ENCODE measurements around the gene ERCC8.
"Not testable (repeated sequence)": the region's sequence is repeated elsewhere in the genome, so short reads cannot be mapped to it uniquely, and the experiment has no call there.

ERCC8 gene

GRCh38 chr5:60903356-60903755 is 41.5 kb downstream of the ERCC8 start:
- DNase-seq: no peak

DNA sequence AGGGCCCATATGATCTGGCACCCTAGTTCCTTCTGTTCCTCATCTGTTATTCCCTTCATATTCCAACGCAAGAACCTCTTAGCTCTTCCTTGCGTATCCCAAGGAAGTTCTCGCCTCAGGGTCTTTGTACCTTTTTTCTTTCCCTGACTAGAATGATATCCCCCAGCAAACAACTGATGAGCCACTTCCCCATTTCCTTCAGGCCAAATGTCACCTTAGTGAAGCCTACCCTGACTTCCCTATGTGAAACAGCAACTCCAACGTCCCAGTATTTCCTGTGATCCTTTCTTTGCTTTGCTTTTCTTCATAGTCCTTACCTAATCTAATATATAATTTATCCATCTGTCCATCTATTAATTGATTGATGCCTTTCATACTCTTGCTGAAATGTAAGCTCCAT is 47.9 kb downstream of the ERCC8 start:
- DNase-seq: no peak

DNA sequence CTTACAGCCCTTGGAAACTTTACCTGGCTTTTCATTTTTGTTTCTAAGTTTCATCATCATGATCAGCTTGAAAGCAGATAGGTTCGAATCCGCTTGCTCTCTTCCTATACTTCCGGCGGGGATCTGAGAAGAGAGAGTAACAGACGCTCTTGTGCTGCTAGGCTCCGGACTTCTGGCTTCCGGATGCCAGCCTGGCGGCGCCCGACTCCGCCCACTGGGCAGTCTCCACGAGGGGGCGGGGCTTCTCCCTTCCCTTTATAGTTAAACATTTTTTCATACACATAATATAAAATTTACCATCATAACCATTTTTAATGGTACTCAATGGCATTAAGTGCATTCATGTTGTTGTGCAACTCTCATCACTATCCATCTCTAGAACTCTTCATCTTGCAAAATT is 51.3 kb downstream of the ERCC8 start:
- DNase-seq: no peak

GRCh38 chr5:60891667-60892066 is 53.2 kb downstream of the ERCC8 start:
- no peak for DNase-seq

GRCh38 chr5:60888359-60889061 is 56.4 kb downstream of the ERCC8 start:
- DNase-seq: no peak

GRCh38 chr5:60887746-60888145 is 57.1 kb downstream of the ERCC8 start:
- no peak for DNase-seq

DNA sequence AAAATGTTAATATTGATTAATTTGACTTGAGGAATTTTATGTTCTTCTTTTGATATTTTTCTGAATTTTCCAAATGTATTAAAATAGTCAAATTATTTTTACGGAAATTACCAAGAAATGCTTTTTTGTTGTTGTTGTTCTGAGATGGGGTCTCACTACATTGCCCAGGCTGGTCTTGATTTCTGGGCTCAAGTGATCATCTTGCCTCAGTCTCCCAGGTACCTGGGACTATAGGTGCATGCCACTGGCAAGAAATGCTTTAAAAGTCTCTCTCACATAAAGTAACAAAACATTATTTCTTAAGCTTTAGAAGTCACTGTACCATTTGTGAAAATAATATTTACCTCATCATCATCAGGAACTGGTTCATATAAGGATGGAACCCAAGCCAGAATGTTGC is 57.8 kb downstream of the ERCC8 start:
- DNase-seq: no peak

- DNase-seq: no peak
These were observed 58.7 kb downstream of the ERCC8 start for GRCh38 chr5:60886158-60886557.

- DNase-seq: no peak
These were observed 61.6 kb downstream of the ERCC8 start for GRCh38 chr5:60883229-60883628.

- DNase-seq: no peak
These were observed 72.0 kb downstream of the ERCC8 start for GRCh38 chr5:60872892-60873291.

- DNase-seq: no peak
These were observed 74.0 kb downstream of the ERCC8 start for GRCh38 chr5:60870857-60871256.

- not testable (repeated sequence) for DNase-seq
These were observed 84.3 kb downstream of the ERCC8 start for GRCh38 chr5:60860572-60860971.

- peak; percentile 30 for DNase-seq
These were observed 88.8 kb downstream of the ERCC8 start for GRCh38 chr5:60856066-60856465.

DNA sequence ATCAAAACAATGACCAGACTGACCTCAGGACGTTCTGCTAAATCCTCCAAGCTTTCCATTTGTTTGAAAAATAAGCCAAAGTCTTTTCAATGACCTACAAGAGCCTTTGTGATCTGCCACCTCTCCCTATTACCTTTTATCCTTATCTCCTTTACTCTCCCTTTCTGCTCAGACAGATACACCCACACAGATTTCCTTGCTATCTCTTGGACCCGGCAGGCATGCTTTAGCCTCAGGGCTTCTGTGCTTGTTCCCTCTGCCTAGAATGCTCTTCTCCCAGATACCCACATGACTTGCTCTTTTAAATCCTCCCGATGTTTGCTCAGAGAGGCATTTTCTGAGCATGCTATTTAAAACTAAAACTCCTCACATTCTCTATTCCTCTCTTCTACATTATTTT is 91.9 kb downstream of the ERCC8 start:
- no peak for DNase-seq

DNA sequence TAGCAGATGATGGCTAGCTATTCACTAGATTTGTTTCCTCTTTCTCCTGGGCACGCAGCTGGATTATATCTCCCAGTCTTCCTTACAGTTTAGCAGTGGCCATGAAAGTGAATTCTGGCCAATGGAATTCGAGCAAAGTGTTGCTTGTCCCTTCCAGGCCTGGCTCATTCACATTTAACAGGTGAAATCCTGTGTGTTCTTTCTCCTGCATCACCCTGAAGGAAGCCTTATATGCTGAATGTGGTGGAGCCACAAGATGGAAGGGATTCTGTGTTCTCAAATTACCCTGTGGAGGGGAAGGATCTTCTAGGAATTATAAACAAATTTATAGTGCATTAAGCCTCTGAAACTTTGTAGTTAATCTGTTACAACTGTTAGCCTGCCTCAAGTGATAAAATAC is 92.6 kb downstream of the ERCC8 start:
- DNase-seq: no peak

GRCh38 chr5:60851626-60852025 is 93.2 kb downstream of the ERCC8 start:
- DNase-seq: no peak

DNA sequence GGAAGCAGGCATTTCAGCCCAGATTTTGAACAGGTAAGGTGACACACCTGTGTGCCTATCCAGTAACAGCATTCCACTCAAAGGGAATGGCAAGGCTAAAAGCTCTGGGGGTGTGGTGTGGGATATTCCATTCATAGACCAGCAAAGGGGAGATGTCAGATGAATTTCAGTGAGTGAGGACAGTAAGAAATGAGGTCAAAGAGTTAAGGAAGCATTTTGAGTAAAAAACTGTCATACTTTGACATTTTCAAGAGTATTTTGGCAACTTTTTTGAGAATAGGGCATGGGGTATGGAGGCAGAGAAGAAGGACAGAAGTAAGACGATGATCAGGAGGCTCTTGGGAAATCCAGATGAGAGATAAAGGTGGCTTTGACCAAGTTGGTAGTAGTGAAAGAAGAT is 98.6 kb downstream of the ERCC8 start:
- no peak for DNase-seq

DNA sequence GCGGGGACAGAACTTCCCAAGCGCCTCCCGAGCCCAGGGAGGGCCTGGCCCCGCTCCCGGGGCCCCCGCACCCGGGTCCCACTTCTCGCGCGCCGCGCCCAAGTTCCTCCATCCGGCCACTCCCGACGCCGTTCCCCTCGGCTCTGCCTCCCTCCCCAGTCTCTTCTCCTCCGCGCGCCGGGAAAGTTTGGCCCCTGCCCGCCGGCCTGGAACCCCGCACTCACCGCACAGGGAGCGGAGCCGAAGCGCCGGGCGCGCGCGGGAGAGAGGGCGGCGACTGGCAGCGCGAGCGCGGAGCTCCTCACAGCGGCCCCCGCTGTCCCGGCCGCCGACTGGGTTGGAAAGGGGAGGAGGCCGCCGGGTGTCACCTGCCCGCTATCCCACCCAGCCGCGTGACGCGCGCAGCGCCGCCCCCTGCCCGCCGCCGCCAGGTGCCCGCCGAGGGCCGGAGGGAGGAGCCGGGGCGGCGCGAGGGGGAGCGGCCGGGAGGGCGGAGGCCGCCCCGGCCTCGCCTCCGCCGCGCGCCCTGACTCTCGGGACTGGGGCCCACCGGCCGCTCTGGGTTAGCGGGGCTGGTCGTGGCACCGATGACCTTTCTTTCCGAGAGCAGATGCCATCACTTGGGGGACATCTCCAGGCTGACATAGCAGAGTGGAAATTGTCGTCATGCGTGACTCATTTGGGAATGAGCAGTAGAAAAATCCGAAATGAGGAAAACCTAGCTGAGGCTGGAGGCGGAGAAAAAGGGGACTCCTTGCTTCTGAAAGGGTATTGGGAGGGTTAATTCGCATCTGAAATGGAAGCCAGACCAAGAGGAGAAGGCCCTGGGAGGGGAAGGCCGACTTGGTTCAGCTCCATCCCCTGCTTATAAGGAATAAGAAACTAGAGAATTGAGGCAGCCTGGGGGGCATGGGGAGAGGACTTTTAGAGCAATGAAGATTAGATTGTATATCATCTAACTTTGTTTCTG is 100.6 kb downstream of the ERCC8 start, which contains the start of gene ELOVL7:
Gene ELOVL7, minus strand, starts transcription at position 334 of the 970 bp plus-strand sequence. CDS start 56,872 bp downstream, outside the sequence.
- DNase-seq: peak; percentile 8

DNA sequence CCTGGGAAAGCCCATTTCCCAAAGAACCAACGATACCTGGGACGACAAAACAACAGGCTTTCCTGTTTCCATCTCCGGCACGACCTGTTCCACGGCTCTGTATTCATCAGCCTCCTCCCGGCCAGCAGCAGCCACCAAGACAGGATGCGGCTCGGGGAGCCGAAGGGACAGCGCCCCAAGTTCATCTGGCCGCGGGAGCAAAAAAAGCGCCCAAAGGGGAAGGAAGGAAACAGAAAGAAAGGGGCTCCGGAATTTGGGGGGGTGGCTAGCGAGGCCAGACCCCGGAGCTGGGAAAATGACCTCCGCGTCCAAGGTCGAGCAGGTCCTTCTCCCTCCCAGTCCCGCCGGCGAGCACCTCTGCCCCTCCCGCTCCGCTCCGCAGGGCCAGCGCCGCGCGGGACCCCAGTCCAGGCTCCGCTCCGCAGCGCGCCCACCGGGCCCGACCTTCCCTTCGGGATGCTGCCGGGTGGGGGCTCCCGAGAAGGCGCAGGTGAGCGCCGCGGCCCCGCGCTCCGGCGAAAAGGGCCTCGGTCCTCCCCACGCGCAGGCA is 101.4 kb downstream of the ERCC8 start:
- DNase-seq: no peak

DNA sequence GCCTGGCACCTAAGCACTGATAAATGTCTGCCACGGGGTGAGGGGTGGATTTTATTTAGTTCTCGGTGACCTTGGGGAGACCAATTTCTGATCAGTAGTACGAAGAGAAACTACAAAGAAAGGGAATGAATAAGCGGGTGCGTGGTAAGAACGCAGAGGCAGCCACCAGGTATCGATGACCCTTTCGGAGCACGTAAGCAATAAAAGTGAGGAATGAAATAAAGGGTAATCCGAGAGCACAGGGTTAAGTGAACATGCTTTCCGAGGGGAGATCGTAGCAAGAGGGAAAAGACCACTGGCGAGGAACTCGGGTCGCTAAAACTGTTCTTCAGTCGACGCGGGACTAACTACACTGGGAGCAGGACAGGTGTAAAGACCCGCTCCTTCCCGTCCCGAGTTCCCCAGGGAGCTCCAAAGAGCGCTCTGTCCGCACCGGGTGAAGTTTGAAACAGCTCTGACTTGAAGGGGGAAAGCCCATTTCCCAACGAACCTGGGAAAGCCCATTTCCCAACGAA is 101.9 kb downstream of the ERCC8 start:
- no peak for DNase-seq

GRCh38 chr5:60841361-60841760 is 103.5 kb downstream of the ERCC8 start:
- DNase-seq: no peak

DNA sequence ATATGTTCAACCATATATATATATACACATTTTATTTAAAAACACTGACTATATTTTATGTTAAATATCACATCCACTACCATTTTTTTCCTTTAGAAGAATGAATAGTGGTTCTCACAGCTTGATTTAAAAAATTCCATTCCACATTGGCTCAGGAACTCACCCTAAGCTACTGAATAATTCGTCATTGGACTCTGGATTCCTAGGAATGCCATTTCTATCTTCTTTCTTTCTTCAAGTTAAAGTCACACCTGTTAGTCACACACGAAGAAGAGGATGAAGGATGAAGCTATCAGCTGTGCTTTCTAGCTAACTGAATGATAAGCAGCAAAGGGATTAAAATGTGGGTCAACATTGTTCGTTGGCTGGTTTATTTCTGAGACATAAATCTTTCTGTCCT is 108.7 kb downstream of the ERCC8 start:
- DNase-seq: no peak

DNA sequence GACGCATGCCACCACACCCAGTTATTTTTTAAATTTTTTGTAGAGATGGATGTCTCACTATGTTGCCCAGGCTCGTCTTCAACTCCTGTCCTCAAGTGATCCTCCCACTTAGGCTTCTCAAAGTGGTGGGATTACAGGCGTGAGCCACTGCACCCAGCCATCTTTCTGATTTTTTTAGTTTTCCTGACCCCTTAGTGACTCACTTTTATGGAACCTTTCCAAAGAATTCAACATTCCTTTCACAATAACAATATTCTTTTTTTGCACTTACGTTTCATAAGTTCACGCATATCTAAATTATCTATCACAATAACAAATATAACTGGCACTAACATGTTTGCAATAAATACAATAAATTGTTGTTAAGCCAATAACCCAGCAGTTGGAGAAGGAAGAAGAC is 109.3 kb downstream of the ERCC8 start:
- DNase-seq: no peak

GRCh38 chr5:60833520-60833919 is 111.3 kb downstream of the ERCC8 start:
- no peak for DNase-seq

Data from fibroblast of skin of right quadriceps (primary cell).